Kidney (tissue), 14 donors: ENCODE data around the gene AXL. TPM values are rescaled to one million over a fixed set of nuclear protein-coding genes. Genes with fewer than 3 reads are reported as not detected.

ENCODE experiments used
- DNase-seq, 5 donors: peaks; one replicate each; pipeline ENCODE4 v3.0.0-alpha.2; 2013 to 2020
- FAIRE-seq: peaks from 2 replicates; lab custom pipeline; 2012; peaks lifted over from hg19 to GRCh38; lab: Jason Lieb, UNC
- H3K27ac ChIP-seq, 2 donors: one replicate each; pipeline ENCODE4 v1.7.0; 2013; ENCODE audit warnings: low read depth in 2 of 2, low read length in 2 of 2, inconsistent platforms in 1 of 2
- H3K27me3 ChIP-seq: one replicate; pipeline ENCODE4 v1.7.1; 2013; ENCODE audit warnings: low read length, inconsistent platforms; ENCODE audit not compliant: control insufficient read depth, insufficient read depth
- H3K36me3 ChIP-seq, 3 donors: one replicate each; pipeline versions ENCODE4 v1.7.0 to v1.7.1; 2013; ENCODE audit warnings: low read length in 3 of 3, control low read depth in 1 of 3, inconsistent platforms in 1 of 3; ENCODE audit not compliant: insufficient read depth in 3 of 3, control insufficient read depth in 2 of 3
- H3K4me1 ChIP-seq, 3 donors: one replicate each; pipeline versions ENCODE4 v1.7.0 to v1.7.1; 2013; ENCODE audit warnings: low read length in 3 of 3, inconsistent platforms in 1 of 3, low read depth in 1 of 3; ENCODE audit not compliant: control insufficient read depth in 2 of 3, insufficient read depth in 2 of 3
- H3K4me3 ChIP-seq, 3 donors: one replicate each; pipeline versions ENCODE4 v1.7.0 to v1.8.1; 2013; ENCODE audit warnings: low read length in 3 of 3, control low read depth in 1 of 3, inconsistent platforms in 1 of 3
- H3K9ac ChIP-seq, 3 donors: one replicate each; pipeline versions ENCODE4 v1.7.0 to v1.7.1; 2013; ENCODE audit warnings: low read length in 3 of 3, control low read depth in 1 of 3, inconsistent platforms in 1 of 3
- H3K9me3 ChIP-seq, 3 donors: one replicate each; pipeline versions ENCODE4 v1.7.0 to v1.7.1; 2013; ENCODE audit warnings: low read length in 3 of 3, control low read depth in 1 of 3, inconsistent platforms in 1 of 3; ENCODE audit not compliant: control insufficient read depth in 2 of 3, insufficient read depth in 1 of 3
- CTCF ChIP-seq: IDR thresholded peaks from 3 replicates; pipeline ENCODE4 v1.5.1; 2012; ENCODE audit warnings: mild to moderate bottlenecking, moderate library complexity, borderline replicate concordance; ENCODE audit not compliant: insufficient read depth; ENCODE audit errors: extremely low read depth
- intact Hi-C: fragments of 100-400 bp; cut with DNase I; formaldehyde crosslinking; loops from one replicate; pipeline ENCODE4 v1.11.1; 2022
- polyA plus RNA-seq: library from polyadenylated mRNA; stranded (reverse); fragments of 350-450 nt; fragmentation: Illumina TruSeq; extraction: RNeasy Lipid Tissue Mini Kit (QIAGEN cat#74804); gene quantifications from one replicate; pipeline ENCODE4 v1.2.3, GENCODE V29; 2014; ENCODE audit warnings: low read depth, low replicate concordance; ENCODE audit not compliant: insufficient read depth
- total RNA-seq: library from RNA; stranded (reverse); fragmentation: NEBNext Ultra II Directional; extraction: Animal tissue kit (Norgen Biotek cat#: 25700); gene quantifications from one replicate; pipeline ENCODE4 v1.2.1, GENCODE V29; 2021
- donor health status: control.
- donor health status: control.
- donor health status: control.
- donor health status: control.
- donor health status: control.
- donor health status: DM: yes; HTN: yes; CAD: no.
- donor health status: Normal renal cell carcinoma (clear cell type).

Gene AXL
- total and polyA plus RNA-seq, 2 donors from 2014 or later: 6.3 to 37.4 TPM

- intact Hi-C loops: no loop called here
- Histone ChIP-seq H3K9me3 (no peaks in the 10 kb centered on the region), H3K36me3 (peaks cover 12 to 58% (median 43%) of the 10 kb centered on the region in 3 donors), H3K27me3 (no peaks in the 10 kb centered on the region), H3K9ac (no peak overlapping the region), H3K27ac (no peak overlapping the region), H3K4me3 (no peak overlapping the region), H3K4me1 (peaks cover 0 to 14% (median 9%) of the 10 kb centered on the region in 3 donors)
- DNase-seq: no peak
- no peak for TF ChIP-seq CTCF
- FAIRE-seq: no peak
Observed at GRCh38 chr19:41304706-41305483, 85.9 kb downstream of the AXL start.

- H3K9ac ChIP-seq: no peak overlapping the region
Observed at GRCh38 chr19:41305927-41306793, 87.1 kb downstream of the AXL start.

GRCh38 chr19:41307090-41307875 lies 88.3 kb downstream of the AXL start:
- Histone ChIP-seq H3K36me3 (peaks cover 12 to 39% (median 26%) of the 10 kb centered on the region in 3 donors), H3K9ac (peak overlapping the region in 1 of 3 donors; percentile 82)

More at GRCh38 chr19:41305927-41306793, 87.1 kb downstream of the AXL start:
- no peak for TF ChIP-seq CTCF
- FAIRE-seq: no peak
- H3K36me3 ChIP-seq: peaks cover 12 to 47% (median 34%) of the 10 kb centered on the region in 3 donors
- no peaks in the 10 kb centered on the region for H3K27me3 ChIP-seq
- no peak for DNase-seq
- H3K4me3 ChIP-seq: no peak overlapping the region
- H3K9me3 ChIP-seq: no peaks in the 10 kb centered on the region
- intact Hi-C loops: no loop called here
- peaks cover 0 to 13% (median 9%) of the 10 kb centered on the region in 3 donors for H3K4me1 ChIP-seq
- H3K27ac ChIP-seq: no peak overlapping the region

More at GRCh38 chr19:41307090-41307875, 88.3 kb downstream of the AXL start:
- Histone ChIP-seq H3K27me3 (no peaks in the 10 kb centered on the region), H3K4me1 (peaks cover 0 to 15% (median 9%) of the 10 kb centered on the region in 3 donors), H3K9me3 (no peaks in the 10 kb centered on the region), H3K27ac (no peak overlapping the region), H3K4me3 (no peak overlapping the region)
- no peak for TF ChIP-seq CTCF
- no peak for DNase-seq
- FAIRE-seq: no peak
- intact Hi-C loops: no loop called here
